Stimulated activated CD8-positive, alpha-beta memory T cell treated with anti-CD3 and anti-CD28 coated beads, Interleukin-7, amount 100 ng/mL, for 48 hours (primary cell): ENCODE measurements around the gene HRCT1.
"Not testable (repeated sequence)": the region's sequence is repeated elsewhere in the genome, so short reads cannot be mapped to it uniquely, and the experiment has no call there.

Source experiments
- DNase-seq, 2 donors: peaks; one replicate each; pipeline ENCODE4 v3.0.0-alpha.2; 2020; ENCODE audit warnings: low read depth in 1 of 2; ENCODE audit errors: extremely low read depth in 1 of 2

Gene HRCT1

DNA sequence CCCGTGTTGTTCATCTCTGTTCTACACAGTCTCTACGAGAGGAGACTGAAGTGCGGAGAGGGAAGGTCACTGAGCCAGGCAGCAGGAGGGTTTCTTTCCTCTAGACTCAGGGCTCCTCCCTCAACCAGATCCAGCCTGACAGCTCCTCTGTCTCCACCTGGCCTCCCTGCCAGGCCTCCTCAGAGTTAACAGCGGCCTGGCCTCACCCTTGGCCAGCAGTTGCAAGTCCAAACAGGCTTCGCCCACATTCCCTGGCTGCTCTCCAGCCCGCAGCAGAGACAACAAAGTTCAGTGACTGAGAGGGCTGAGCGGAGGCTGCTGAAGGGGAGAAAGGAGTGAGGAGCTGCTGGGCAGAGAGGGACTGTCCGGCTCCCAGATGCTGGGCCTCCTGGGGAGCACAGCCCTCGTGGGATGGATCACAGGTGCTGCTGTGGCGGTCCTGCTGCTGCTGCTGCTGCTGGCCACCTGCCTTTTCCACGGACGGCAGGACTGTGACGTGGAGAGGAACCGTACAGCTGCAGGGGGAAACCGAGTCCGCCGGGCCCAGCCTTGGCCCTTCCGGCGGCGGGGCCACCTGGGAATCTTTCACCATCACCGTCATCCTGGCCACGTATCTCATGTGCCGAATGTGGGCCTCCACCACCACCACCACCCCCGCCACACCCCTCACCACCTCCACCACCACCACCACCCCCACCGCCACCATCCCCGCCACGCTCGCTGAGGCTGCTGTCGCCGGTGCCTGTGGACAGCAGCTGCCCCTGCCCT lies at the start of gene HRCT1:
HRCT1 (plus strand) TSS at position 291 of the 768 bp plus-strand sequence; CDS start at position 377, 86 bp downstream.
- DNase-seq: no peak

DNA sequence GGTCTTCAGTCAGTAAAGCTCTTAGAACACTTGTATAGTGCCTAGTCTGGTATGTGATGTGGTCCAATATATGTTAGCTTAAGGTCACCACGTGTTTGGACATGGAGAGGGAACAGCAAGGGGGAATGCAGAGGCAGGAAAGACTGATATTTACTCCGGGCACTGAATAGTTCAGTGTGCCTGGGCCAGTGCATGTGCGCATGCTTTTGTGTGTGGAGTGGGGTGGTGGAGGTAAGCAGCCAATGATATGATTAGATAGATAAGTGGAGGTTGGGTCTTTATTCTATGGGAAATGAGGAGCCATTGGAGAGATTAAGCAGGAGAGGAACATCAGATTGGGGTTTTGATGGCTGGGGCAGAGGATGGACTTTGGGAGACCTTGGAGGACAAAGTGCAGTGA lies 49.8 kb upstream of the HRCT1 start:
- DNase-seq: no peak

DNA sequence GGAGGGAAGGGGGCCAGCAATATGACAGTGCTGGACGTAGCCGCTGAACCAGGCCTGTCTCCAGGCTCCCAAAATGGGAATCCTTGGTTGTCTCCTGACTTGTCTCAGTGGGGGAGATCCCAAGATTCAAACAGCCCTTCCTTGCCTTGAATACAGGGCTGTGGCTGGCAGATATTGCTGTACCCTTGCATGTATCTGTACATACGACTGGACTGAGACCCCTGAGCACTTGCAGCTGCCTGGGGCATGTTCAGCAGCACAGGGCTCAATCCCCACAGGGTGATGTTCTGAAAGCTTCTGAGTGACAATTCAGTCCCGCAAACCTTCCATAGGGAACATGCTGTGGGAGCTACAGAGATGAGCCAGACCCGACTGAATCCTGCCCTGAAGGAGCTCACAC lies 49.1 kb upstream of the HRCT1 start:
- no peak for DNase-seq

DNA sequence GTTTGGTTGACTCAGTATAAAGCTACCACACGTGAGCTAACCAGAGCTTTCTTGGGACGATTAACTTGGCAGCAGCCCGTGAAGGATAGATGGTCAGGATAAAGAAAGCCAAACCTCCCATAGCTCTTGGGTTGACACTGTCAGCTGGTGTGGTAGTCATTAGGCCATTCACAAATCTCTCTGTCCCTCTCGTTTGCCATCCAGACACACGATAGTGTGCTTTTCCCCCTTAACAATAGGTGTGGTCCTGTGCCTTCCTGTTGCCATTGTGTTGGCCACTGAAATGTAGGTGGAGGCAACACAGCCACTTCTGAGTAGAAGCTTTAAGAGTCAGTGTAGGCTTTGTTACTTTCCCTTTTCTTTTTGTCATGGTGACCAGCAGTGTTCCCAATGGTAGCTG lies 47.5 kb upstream of the HRCT1 start:
- DNase-seq: no peak

DNA sequence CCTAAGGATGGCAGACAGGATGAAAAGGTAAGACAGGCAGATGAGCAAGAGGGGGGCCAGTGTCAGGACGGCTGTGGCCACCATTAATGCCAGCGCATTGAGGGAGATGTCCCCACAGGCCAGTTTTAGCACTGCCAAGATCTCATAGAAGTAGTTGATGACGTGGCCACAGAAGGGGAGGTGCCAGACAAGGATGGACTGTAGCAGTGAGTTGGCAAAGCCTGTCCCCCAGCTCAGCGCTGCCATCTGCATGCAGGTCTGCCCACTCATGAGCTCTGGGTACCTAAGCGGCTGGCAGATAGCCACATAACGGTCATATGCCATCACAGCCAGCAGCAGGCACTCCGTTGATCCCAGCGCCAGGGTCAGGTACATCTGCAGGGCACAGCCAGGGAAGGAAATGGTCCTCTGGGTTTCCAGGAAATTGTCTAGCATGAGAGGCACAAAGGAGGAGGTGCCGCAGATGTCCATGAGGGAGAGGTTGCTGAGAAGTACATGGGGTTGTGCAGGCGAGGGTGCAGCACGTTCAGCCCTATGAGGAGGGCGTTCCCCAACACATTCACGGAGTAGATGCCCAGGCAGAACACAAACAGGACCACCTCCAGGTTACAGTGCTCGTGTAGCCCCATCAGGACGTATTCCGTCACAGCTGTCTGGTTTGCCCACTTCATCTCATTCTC lies 46.6 kb upstream of the HRCT1 start:
- no peak for DNase-seq

DNA sequence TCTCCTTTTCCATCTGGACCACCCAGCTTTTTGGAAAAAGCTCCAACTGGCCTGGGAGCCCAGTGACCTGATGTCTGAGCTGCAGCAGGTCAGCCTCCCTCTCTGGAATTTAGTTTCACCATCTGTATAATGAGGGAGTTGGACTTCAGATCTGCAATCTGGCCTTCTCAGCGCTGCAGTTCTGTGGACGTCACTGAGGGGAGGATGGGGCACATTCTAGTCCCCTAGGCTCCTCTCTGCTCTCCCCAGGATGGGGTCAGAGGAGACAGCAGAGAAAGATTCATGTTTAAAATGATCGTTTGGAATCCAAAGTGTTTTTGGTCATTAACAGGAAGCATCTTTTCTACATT lies 46.0 kb upstream of the HRCT1 start:
- DNase-seq: no peak

DNA sequence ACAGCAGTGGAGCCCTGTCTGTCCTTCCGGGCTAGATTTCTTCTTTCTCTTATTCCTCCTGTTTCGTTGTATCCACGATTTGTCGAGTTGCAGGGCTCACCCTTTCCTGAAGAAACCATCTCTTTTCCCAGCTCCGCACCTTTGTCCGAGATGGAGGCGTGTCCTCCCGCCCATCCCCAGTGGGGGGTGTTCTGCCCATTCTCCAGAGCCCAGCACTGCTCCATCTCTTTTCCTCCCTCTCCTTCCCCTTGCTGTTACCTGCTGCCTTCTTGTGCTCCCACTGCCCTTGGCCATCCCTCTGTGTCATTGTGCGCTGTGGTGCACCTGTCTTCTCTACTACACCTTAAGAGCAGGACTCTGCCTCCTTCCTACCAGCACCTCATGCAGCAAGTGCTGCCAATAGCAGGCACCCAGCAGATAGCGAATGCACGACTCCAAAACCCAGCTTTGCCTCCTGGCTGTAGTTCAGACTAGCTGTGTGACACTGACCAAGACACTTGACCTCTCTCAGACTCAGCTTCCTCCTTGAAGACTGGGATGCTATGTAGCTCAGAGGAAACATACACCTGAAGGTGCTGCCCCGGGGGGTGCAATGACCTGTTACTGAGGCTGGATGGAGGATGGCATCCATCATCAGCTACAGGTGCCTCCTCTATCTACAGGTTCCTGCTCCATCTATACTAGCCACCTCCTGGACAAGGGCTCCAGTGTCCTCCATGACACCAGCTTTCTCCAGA lies 44.7 kb upstream of the HRCT1 start:
- no peak for DNase-seq

DNA sequence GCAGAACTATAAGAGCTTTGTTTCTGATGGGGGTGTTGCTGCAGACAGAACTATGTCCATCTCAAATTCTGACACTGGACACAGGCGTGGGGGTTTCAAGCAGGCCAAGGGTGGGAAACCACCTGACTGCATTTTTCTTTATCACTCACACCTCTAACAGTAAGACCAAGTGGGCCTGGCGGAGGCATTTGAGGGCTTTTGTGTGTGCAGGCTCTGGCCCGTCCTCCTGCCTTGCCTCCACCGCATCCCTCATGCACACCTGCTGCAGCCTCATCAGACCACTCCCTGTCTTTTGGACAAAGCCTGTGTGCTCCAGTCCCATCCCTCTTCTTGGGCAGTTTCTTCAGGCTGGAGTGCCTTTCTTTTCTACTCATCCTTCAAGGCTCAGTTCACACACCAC lies 43.7 kb upstream of the HRCT1 start:
- no peak for DNase-seq

DNA sequence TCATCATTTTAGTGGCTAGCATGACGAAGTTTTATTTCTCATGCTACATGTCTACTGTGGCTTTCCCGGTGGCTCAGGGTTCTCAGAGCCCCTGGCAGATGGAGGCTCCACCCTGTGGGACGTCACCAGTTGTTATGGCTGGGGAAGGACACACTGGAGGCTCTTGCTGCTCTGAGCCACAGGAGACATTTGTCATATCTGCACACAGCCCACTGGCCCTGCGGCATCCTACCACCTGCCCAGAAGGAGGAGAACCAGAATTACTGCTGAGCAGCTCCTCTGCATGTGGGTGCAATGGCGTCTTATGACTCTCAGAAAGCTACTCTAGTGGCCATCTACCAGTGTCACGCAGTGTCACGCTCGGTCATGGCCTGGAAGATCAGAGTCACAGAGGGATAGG lies 42.4 kb upstream of the HRCT1 start:
- no peak for DNase-seq

DNA sequence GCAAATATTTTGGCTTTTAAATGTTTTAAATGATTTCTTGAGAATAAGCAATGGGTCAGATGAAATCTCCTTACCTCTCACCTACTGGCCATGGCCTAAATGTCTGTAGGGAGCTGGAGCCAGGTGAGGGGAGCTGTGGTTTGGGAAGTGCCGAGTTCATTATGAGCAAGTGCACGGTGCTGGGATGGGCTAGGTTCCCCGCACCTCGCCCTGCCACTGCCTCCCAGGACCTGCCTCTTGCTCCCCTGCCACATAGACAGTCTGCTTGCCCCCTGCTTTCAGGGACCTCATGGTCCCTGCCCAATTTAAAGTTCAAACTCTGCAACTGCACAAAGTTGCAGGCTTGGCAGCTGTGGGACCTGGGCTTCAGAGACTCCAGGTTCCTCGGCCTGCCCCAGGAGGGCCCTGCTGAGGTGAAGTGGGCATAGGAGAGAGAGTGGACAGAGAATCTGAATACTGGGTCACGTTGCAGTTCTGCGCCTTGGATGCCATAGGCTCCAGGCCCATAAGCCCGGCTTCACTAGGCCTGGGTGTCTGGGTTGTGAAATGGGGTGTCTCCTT lies 41.2 kb upstream of the HRCT1 start:
- no peak for DNase-seq

DNA sequence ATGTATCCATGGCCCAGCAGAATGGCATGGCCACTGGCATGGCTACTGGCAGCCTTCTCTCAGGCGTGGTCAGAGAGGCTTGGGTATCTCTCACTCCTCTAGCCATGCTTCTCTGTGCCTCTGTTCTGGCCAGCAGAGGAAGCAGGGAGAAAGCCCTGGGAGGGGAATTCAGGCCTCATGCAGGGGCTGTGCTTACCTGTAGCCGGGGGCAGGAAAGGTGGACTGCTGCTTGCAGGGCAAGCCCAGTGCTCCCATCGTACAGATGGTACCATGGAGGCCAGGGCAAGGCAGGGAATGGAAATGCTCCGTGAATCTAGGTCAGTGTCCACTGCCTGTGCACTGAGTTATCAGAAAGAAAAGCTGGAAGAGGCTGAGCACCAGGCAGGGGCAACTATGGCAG lies 38.5 kb upstream of the HRCT1 start:
- DNase-seq: no peak

DNA sequence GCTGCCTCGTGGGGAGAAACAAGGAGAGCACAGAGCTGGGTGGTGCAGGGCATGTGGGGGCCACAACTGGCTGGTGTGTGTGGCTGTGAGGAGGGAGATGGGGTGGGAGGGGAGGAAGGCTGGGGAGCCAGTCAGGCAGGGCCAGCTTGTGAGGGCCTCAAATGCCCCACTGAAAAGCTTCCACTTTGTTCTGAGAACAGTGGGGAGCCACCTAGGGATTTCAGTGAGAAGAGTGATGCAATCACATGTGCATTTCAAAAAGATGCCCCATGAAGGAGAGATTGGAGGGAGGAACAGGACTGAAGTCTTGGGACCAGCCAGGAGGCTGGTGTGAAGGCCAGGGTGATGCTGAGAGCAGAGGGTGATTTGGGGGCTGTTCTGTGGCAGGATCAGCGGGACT lies 37.1 kb upstream of the HRCT1 start:
- no peak for DNase-seq

DNA sequence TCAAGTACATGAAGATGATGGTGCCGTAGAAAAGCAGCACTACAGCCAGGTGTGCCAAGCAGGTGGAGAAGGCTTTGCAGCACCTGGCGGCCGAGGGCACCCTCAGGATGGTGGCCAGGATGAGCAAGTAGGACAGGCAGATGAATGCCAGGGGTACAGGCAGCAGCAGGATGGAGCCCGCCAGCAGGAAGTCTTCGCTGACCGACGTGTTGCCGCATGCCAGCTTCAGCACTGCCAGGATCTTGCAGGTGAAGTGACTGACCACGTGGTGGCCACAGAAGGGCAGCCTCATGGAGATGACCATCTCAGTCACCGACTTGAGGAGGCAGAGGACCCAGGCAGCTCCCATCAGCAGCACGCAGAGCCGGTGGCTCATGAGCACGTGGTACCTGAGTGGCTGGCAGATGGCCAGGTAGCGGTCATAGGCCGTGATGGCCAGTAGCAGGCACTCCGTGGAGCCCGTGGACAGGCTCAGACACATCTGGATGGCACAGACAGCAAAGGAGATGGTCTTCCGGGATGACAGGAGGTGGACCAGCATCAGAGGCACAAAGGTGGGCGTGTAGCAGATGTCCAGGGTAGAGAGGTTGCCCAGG lies 36.3 kb upstream of the HRCT1 start:
- no peak for DNase-seq

DNA sequence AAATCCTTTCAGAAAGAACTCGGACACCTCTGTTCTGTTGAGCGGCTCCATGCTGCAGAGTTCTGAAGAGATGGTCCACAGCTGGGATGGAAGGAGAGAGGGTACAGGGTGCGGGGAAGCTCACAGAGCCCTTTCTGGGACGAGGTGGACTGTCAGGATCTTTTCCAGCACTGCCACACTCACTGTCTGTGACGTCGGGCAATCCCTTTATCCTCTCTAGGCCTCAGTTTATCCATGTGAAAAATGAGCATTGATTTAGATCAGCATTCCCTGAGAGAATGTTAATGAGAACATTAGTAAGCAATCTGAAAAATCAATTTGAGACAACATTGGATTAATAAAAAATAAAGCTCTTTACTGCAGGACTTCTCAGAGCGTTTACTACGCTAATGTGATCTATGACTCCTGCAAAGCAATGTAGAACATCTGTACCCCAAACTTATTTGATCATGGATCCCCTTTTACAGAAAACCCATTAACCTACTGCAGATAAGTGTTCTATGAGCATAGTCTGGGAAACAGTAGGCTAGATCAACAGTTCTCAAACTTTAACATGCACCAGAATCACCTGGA lies 35.6 kb upstream of the HRCT1 start, which contains the start of gene OR13J1:
OR13J1 (minus strand) TSS at position 51 of the 573 bp plus-strand sequence; CDS start at position 51, 0 bp downstream.
- no peak for DNase-seq

DNA sequence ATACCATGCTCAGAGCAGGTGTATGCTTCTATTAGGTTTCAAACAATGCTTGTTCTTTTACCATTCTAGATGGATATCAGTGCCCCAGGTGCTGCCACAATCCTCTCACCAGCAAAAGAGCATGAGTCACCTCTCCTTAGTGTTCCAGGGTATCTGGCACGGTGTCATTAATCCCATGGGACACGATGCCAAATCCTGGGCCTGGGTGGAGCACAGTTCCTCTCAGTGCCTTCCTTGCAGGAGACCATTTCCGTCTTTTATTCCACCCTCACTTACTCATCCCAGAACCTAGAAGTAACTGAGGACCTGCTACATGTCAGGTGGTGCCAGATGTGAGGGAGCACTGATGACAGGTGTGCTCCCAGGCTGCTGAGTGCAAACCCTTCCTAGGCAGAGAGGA lies 34.5 kb upstream of the HRCT1 start:
- DNase-seq: no peak

DNA sequence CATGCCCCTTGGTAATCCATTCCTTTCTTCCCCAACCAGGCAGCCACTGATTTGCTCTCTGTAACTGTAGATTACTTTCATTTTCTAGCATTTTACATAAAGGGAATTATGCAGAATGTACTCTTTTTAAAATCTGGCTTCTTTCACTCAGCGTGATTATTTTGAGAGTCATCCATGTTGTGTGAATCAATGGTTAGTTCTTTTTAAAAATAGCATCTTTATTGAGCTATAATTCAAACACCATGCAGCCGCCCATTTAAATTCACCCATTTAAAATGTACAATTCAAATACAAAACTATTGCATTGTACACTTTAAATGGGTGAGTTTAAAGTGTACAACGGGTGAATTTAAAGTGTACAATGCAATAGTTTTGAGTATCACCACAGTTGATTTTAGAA lies 33.5 kb upstream of the HRCT1 start:
- DNase-seq: no peak

DNA sequence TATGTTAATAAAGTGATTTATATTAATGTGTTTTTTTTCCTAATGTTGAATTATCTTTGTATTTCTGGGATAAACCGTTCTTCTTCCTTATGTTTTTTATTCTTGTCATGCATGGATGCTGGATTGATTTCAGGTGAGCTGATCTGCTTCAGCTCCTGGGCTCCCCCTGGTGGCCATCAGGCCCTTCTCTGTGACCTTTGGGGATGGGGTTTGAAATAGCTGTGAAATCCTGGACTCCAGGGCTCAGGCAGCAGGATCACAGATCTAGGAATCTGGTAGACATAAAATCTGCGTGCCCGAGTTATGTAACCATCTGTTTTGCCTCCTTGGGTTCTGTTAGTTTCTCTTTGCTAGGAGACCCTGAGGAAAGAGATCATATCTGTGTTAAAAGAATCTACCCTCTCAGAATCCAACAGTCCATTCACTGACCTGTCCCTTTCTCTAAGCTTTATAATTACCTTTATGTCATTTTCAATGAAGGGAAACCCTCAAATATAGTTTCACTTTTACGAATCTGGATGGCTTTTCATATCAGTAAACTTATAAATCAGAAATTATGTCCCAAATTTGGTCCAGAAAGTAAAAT lies 23.6 kb upstream of the HRCT1 start:
- peak; percentile 41 to 57 for DNase-seq

DNA sequence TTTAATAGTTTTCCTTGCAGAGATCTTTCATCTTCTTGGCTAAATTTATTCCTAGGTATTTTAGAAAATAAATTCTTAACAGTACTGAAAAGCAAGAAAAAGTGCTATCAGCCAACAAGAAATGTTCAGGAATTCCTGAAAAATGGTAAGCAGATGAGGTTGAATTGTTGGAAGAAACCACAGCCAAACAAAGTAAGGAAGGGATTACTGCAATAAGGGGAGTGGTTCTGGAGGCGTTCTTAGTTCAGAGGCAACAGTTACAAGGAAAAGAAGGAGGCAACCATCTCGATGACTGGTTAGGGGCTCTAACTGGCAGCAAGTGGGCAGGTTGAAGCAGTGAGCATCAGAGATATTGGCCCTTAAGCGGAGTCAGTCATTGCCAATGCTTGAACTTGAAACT lies 23.0 kb upstream of the HRCT1 start:
- DNase-seq: no peak

DNA sequence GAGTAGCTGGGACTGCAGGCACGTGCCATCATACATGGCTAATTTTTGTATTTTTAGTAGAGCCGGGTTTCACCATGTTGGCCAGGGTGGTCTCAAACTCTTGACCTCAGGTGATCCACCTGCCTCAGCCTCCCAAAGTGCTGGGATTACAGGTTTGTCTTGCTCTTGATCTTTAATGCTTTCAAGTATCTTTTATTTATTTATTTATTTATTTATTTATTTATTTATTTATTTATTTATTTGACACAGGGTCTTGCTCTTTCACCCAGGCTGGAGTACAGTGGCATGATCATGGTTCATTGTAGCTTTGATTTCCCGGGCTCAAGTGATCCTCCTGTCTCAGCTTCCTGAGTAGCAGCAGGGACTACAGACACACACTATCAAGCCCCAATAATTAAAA lies 21.1 kb upstream of the HRCT1 start:
- DNase-seq: not testable (repeated sequence)

DNA sequence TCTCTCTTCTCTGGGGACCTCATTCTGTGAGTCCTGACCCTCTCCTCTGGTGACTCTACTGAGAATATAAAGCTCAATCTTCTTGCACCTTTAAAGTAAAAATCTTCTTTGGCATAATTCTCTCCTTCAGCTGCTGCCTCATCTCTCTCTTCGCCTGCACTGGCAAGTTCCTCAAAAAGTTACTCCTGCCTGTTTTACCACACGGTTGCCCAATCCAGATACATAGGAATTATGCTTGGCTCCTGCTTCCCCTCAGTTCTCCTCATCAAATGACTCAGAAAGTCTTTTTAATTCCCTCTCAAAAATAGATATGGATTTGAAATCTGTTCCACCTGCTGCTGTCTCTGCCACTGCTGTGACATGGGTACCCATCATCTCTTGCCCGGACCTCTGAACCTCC lies 14.4 kb upstream of the HRCT1 start:
- DNase-seq: no peak
